Fibroblast of the conjunctiva (primary cell): ENCODE data around the gene LCOR.

Source experiments
- DNase-seq: peaks from one replicate; pipeline ENCODE4 v3.0.0-alpha.2; 2010; ENCODE audit warnings: low read depth

The LCOR gene

GRCh38 chr10:96890580-96890979 is 58.5 kb downstream of the LCOR start:
- no peak for DNase-seq

DNA sequence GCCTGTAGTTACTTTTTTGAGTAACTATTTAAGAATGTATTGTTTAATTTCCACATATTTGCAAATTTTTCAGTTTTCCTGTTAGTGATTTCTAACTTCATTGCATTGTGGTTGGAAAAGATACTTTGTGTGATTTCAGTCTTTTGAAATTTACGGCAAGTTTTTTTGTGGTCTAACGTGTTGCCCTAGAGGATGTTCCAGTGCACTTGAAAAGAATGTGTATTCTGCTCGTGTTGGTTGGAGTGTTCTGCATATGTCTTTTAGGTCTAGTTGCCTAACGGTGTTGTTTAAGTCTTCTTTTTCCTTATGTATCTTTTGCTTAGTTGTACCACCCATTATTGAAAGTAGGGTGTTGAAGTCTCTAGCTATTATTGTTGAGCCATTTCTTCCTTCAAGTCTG is 59.7 kb downstream of the LCOR start:
- DNase-seq, result no peak

DNA sequence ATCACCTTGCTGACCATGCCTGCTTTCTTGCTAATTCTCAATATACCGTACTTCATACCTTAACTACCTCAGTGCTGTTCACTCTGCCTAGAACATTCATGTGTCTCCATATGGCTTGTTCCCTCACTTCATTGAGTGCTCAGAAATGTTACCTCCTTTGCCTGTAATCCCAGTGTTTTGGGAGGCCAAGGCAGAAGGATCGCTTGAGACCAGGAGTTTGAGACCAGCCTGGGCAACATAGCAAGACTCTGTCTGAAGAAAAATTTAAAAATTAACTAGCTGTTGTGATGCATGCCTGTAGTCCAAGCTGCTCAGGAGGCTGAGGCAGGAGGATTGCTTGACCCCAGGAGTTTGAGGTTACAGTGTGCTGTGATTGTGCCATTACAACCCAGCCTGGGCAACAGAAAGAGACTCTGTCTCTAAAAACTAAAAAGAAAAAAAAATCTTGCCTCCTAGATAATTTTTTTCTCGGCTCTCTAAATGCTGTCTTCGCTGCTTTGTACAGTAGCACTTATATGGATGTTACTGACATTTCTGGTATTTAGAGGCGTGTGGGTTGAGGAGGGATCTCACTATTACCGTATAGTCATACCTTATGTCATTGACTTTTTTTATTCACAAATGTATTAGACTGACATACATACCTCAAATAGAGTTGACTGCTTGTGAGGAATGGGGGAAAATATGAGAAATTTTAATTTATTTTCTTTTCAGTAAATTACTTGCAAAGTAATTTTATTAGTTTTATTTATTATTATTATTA is 63.7 kb downstream of the LCOR start:
- DNase-seq, result no peak

DNA sequence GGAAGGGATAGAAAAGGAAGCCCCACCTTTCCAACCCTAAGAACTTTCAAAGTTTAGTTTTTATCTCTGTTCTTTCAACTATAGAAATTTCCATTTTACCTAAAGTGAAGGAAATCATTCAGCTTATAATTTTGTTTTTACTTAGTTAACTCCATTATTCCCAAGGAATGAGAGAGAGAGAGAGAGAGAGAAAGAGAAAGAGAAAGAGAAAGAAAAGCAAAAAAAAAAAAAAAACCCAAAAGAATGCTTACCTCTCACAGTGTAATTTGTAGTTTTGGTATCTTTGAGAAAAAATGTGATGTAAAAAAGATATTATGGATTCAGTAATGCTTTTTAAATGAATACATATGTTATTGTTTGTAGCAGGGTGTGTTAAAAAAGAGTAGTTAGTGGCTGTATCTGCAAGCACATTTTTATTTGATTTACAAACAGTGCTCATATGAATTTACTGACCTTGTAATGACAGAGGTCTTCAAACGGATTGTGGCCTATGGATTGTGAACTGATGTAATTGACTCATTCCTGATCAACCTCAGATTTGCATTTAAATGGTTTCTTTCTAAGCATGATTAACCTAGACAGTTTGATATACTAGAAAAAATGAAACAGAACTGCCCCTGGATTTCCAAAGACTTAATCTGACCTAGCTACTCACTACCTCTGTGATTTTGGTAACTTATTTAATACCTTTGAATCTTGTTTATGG is 64.9 kb downstream of the LCOR start:
- no peak for DNase-seq

DNA sequence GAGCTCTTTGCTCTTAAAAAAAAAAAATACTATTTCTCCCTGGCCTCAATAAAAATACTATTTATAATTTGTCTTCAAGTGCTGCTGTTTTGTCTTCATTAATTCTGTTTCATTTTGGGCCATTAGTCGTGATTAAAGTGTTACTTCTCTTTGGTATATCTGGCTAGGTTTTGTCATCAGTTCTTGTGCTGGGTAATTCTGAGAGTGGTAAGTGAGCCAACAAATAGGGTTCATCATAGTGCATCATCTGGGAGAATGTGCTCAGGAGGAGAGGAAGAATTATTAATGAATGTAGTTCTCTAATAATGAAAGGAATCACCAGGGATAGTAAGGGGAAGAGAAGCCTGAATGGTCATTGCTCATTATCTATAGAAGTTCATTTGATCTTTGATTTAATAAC is 70.0 kb downstream of the LCOR start:
- DNase-seq, result no peak

DNA sequence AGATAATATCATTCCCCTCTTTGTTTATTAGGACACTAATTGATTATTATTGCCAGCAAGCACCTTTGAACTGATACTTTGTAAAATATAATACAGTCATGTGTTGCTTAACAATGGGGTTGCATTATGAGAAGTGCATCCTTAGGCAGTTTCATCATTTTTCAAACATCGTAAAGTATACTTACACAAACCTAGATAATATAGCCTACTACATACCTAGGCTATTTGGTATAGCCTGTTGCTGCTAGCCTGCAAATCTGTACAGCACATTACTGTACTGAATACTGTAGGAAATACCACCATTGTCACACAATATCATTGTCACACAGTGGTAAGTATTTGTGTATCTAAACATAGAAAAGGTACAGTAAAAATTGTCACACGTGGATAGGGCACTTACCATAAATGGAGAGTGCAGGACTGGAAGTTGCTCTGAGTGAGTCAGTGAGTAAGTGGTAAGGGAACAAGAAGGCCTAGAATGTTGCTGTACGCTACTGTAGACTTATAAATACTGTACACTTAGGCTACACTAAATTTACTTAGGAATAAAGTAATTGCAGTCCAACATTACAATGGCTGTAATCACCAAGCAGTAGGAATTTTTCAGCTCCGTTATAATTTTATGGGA is 70.7 kb downstream of the LCOR start:
- DNase-seq, result no peak

- DNase-seq, result no peak
Measured at GRCh38 chr10:96904648-96905047, 72.5 kb downstream of the LCOR start.

DNA sequence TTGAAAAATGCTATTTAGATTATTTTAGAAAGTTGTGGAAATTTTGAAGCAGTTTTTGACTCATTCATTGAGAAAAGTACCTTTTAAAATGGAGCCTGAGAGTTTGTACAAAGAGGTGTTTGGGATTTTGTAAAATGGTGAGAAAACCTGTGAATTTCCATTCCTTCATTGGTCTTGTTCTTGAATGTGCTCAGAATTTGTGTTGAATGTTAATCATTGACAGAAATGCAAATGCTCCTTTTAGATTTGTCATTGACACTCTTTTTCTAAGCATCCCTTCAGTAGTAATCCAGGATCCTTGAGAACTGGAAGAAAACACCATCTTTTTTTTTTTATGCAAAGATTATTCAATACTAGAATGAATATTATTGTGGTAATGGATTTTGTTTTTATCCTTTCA is 74.8 kb downstream of the LCOR start:
- no peak for DNase-seq

GRCh38 chr10:96910488-96911395 is 78.6 kb downstream of the LCOR start:
- peak; percentile 10 for DNase-seq

- no peak for DNase-seq
Measured at GRCh38 chr10:96912405-96912804, 80.3 kb downstream of the LCOR start.

GRCh38 chr10:96913906-96914305 is 81.8 kb downstream of the LCOR start:
- DNase-seq, result no peak

DNA sequence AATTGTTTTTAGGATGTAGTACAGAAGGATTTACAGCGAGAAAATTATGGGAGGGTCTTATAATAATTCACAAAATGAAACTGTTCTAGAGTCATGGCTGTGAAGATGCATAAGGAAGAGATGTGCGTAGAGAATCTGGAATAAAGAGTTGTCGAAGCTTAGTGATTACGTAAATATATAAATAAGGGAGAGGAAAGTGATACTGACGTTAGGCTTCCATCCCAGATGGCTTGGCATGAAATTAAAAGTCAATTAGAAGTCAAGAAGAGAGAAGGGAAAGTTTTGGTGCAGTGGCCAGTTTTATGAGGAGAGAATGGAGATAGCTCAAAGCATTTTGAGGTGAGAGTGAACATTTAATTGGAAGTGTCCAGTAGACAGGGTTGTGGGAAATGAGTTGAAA is 85.5 kb downstream of the LCOR start:
- DNase-seq, result no peak

GRCh38 chr10:96918214-96919002 is 86.3 kb downstream of the LCOR start:
- DNase-seq, result no peak

- DNase-seq, result no peak
Measured at GRCh38 chr10:96919785-96920430, 87.8 kb downstream of the LCOR start.

GRCh38 chr10:96921655-96922054 is 89.6 kb downstream of the LCOR start:
- DNase-seq, result no peak

GRCh38 chr10:96922978-96923948 is 91.2 kb downstream of the LCOR start:
- no peak for DNase-seq

DNA sequence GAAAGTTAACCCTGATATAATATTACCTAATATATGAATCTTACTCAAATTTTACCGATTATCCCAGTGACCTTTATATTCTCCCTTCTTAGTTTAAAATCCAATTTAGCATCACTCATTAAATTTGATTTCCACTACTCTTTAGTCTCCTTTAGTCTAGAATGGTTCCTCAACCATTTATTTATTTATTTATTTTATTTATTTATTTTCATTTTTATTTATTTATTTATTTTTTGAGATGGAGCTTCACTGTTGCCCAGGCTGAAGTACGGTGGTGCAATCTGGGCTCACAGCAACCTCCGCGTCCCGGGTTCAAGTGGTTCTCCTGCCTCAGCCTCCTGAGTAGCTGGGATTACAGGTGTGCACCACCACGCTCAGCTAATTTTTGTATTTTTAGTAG is 92.8 kb downstream of the LCOR start:
- DNase-seq, result no peak

GRCh38 chr10:96930469-96930868 is 98.4 kb downstream of the LCOR start:
- DNase-seq, result no peak

GRCh38 chr10:96935148-96935547 is 103.0 kb downstream of the LCOR start:
- no peak for DNase-seq

- DNase-seq, result no peak
Measured at GRCh38 chr10:96935810-96936209, 103.7 kb downstream of the LCOR start.
